ENCODE measurements around the gene ANKZF1.

Gene ANKZF1

DNA sequence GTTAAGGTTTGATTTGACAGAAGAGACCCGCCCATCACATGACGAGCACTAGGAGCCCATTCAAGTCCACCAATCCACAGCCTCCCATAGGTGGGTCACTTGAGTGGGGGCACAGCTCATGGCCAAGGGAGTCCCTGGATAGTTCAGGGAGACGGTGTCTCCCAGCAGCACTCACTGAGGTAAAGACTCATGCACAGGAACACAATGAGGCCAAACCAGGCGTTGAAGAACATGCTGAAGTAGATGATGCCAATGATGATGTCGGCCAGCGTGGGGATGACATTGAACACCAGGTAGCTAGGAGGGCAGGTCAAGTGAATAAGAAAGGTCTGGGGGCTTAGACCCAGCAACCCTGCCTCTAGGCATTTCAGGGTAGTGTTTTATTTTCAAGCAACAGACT lies 14.8 kb upstream of the ANKZF1 start:
- TF ChIP-seq, protein P1, sequence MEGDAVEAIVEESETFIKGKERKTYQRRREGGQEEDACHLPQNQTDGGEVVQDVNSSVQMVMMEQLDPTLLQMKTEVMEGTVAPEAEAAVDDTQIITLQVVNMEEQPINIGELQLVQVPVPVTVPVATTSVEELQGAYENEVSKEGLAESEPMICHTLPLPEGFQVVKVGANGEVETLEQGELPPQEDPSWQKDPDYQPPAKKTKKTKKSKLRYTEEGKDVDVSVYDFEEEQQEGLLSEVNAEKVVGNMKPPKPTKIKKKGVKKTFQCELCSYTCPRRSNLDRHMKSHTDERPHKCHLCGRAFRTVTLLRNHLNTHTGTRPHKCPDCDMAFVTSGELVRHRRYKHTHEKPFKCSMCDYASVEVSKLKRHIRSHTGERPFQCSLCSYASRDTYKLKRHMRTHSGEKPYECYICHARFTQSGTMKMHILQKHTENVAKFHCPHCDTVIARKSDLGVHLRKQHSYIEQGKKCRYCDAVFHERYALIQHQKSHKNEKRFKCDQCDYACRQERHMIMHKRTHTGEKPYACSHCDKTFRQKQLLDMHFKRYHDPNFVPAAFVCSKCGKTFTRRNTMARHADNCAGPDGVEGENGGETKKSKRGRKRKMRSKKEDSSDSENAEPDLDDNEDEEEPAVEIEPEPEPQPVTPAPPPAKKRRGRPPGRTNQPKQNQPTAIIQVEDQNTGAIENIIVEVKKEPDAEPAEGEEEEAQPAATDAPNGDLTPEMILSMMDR (IDR thresholded peaks at IDR 0.05; ENCODE audit: low read depth, low read length, missing control alignments), result no peak
- DNase-seq (ENCODE audit: extremely low read depth, low read depth), result no peak
- no peak overlapping the region for H3K4me3 ChIP-seq (replicated peaks; ENCODE audit: low read depth, low read length)

DNA sequence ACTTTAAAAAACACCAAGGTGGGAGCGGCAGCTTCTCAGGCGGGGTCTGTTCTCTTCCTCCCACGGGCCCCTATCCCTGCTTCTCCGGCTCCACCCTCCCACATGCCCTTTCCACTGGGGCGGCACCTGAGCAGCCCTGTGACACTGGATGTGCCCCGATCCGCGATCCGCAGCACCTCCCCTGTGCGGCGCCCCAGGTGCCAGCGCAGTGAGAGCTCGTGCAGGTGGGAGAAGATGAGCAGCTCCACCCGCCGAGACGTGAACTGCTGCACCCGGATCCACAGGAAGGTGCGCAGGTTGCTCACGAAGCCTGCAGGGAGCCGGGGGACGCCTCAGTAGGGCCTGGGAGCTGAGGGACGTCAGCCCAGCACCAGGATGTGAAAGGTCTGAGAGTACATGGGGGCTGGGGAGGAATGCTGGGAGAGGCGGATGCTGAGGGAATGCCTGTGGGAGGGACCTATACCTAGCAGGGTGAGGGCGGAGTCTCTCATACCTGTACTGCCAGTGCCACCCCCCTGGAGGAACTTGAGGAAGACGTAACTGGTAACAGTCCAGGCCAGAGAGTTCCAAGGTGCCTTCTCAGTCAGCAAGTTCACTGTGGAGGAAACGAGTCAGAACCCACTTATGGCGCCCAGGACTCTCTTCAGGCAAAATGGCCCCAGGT lies 13.6 kb upstream of the ANKZF1 start:
- no peak overlapping the region for H3K4me3 ChIP-seq (replicated peaks; ENCODE audit: low read depth, low read length)
- DNase-seq (ENCODE audit: extremely low read depth, low read depth), result no peak
- TF ChIP-seq, protein P1 (IDR thresholded peaks at IDR 0.05; ENCODE audit: low read depth, low read length, missing control alignments), result no peak

DNA sequence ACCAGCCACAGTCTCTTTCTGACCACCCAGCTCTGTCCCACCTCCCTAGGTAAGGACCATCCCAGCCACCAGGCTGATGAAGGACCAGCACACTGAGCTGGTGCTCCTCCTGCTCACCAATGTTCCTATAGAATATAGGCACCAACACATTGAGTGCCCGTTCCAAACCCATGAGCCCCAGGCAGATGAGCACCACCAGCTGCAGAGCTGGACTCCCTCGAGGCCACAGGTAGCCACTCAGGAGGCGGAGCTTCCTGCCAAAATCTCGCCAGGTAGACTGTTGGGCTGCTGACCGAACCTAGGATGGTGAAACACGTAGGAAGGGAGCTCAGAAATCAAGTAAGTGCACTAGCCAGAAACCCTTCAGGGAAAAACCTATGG lies 13.1 kb upstream of the ANKZF1 start:
- TF ChIP-seq, protein P1 (IDR thresholded peaks at IDR 0.05; ENCODE audit: low read depth, low read length, missing control alignments), result no peak
- no peak overlapping the region for H3K4me3 ChIP-seq (replicated peaks; ENCODE audit: low read depth, low read length)
- DNase-seq (ENCODE audit: extremely low read depth, low read depth), result no peak

DNA sequence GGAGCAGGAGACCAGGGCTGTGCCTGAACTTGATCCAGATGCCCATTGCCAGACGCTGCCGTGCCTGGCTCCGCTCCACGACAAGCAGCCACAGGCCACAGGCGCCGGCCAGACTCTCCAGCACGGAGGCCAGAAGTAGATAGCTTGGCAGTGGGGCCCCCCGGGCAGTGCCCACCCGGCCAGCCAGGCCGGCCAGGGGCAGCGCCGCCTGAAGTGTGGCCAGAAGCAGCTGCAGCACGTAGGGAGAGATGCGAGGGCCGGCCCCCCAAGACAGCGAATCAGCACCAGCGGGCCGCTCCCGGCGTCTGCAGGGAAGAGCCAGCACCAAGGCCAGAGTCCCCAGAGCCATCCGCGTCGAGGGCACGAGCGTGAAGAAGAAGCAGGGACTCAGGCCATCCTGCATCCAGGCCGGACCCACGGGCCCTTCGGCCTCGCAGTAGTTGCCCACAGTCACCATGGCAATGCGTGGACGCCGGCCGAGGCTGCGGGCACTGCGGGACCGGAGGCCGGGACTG lies 11.3 kb upstream of the ANKZF1 start:
- TF ChIP-seq, protein P1 (IDR thresholded peaks at IDR 0.05; ENCODE audit: low read depth, low read length, missing control alignments), result no peak
- peak overlapping the region; percentile 60 for H3K4me3 ChIP-seq (replicated peaks; ENCODE audit: low read depth, low read length)
- DNase-seq (ENCODE audit: extremely low read depth, low read depth), result no peak

DNA sequence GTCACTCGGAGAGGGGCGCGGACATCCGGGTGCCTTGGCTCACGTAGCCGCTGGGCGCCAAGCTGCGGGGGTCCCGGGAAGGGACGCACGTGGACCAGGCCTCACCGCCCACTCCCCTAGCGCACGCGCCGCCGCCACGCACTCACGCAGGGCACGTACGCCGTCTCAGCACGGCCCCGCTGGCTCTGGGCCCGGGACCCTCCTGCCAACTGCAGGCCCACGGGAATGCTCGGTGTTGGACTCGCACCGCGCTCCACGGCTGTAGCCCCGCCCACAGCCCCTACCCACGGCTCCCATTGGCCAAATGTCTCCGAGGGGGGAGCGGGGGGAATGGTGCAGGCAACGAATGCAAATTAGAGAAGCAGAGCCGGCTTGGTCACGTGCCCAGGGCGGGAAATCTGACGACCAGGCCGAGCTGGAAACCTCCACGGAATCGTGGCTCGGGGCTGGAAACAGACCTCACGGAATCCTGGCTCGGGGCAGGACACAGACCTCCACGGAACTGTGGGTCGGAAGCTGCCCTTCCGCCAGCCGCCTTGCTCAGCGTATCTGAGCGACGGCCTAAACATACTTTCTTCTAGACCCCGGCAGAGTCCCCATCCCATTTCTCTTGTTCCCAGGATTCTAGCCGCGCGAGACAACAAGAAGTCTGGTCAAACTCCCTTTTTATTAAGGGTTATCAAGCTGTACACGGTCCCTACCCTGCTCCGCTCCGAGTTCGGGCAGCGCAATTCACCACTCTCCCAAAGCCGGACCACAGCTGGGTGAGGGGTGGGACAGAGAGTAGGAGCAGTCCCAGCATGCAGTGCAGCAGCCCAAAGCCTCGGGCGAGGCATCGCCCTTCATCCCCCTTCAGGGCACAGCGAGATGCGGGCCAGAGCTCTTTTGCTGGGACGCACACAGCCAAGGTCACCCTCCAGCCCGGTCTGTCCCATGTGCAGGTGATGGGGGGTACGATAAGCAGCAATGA lies 10.6 kb upstream of the ANKZF1 start, which contains the start of gene ABCB6:
TSS of gene ABCB6 (minus strand) at position 227 of the 970 bp plus-strand sequence. CDS start 285 bp downstream, outside the sequence.
- TF ChIP-seq, protein P1 (IDR thresholded peaks at IDR 0.05; ENCODE audit: low read depth, low read length, missing control alignments), result no peak
- H3K4me3 ChIP-seq (replicated peaks; ENCODE audit: low read depth, low read length), result peak within 1 kb of the TSS; percentile 60
- no peak for DNase-seq (ENCODE audit: extremely low read depth, low read depth)

DNA sequence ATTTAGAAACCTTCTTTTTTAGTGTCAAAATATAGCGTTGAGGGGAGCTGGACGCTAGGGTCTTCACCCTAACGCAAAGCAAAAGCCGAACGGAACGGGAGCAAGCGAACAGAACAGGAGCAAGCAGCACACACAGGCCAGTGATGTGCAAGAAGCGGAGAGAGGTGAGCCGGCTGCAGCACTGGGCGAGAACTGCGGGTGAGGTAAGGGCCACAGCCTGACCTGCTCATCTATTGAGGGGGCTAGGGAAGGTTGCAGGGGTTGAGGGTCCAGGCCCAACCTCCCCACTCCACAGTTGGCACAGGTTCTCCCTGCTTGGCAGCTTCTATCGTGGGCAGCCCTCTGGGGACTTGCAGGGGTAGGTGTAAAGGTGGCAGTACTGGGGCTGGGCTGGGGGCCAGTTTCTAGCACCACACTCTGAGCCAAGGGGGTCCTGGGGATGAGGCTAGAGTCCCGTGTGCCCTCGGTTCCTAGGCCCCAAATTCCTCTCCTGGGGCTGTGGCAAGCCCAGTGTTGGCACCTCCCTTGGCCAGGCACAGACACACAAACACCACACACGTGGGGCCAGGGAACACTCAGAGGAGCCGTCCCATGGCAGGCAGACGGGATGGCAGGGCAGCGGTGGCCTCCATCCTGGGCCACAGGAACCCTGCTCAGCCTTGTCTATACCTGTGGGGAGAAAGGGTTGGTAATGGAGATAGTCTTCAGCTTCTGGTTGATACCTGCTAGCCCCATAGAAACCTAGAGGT lies 9.6 kb upstream of the ANKZF1 start:
- no peak for DNase-seq (ENCODE audit: extremely low read depth, low read depth)
- H3K4me3 ChIP-seq (replicated peaks; ENCODE audit: low read depth, low read length), result no peak overlapping the region

More for the DNA sequence above, 9.6 kb upstream of the ANKZF1 start:
- TF ChIP-seq, protein P1 (IDR thresholded peaks at IDR 0.05; ENCODE audit: low read depth, low read length, missing control alignments), result no peak

All from HFF-Myc (cell line).